Stimulated activated CD8-positive, alpha-beta memory T cell treated with anti-CD3 and anti-CD28 coated beads, Interleukin-4, amount 100 ng/mL, for 1 hour (primary cell): ENCODE results near the gene FNBP1.
A peak's percentile ranks its signal among the peaks of the same experiment; 100 is the strongest.
"Not testable (repeated sequence)": the region's sequence is repeated elsewhere in the genome, so short reads cannot be mapped to it uniquely, and the experiment has no call there.

ENCODE experiments used
- DNase-seq, 2 donors: peaks; one replicate each; pipeline ENCODE4 v3.0.0-alpha.2; 2020; ENCODE audit warnings: low read depth in 2 of 2, low spot score in 1 of 2

The FNBP1 gene

GRCh38 chr9:129995409-129996160 lies 47.4 kb downstream of the FNBP1 start:
- DNase-seq, result no peak

GRCh38 chr9:129994882-129995281 lies 48.1 kb downstream of the FNBP1 start:
- no peak for DNase-seq

GRCh38 chr9:129991139-129991538 lies 51.9 kb downstream of the FNBP1 start:
- DNase-seq, result not testable (repeated sequence)

- DNase-seq, result no peak
Measured at GRCh38 chr9:129990269-129991010, 52.5 kb downstream of the FNBP1 start.

- no peak for DNase-seq
Measured at GRCh38 chr9:129989740-129990139, 53.2 kb downstream of the FNBP1 start.

GRCh38 chr9:129989362-129989708 lies 53.7 kb downstream of the FNBP1 start:
- DNase-seq, result no peak

- DNase-seq, result no peak
Measured at GRCh38 chr9:129988607-129989361, 54.2 kb downstream of the FNBP1 start.

- no peak for DNase-seq
Measured at GRCh38 chr9:129987941-129988340, 55.0 kb downstream of the FNBP1 start.

- DNase-seq, result no peak
Measured at GRCh38 chr9:129987047-129987446, 55.9 kb downstream of the FNBP1 start.

GRCh38 chr9:129984589-129984988 lies 58.4 kb downstream of the FNBP1 start:
- not testable (repeated sequence) for DNase-seq

GRCh38 chr9:129983891-129984290 lies 59.1 kb downstream of the FNBP1 start:
- no peak for DNase-seq

GRCh38 chr9:129981180-129981907 lies 61.6 kb downstream of the FNBP1 start:
- DNase-seq, result no peak

- DNase-seq, result not testable (repeated sequence)
Measured at GRCh38 chr9:129980224-129980623, 62.8 kb downstream of the FNBP1 start.

- no peak for DNase-seq
Measured at GRCh38 chr9:129979071-129979745, 63.8 kb downstream of the FNBP1 start.

- no peak for DNase-seq
Measured at GRCh38 chr9:129972816-129973215, 70.2 kb downstream of the FNBP1 start.

GRCh38 chr9:129968690-129969485 lies 74.1 kb downstream of the FNBP1 start:
- DNase-seq, result no peak

- no peak for DNase-seq
Measured at GRCh38 chr9:129964901-129965734, 77.9 kb downstream of the FNBP1 start.

GRCh38 chr9:129962889-129963703 lies 79.9 kb downstream of the FNBP1 start:
- DNase-seq, result peak; percentile 37 to 52
